Activated CD8-positive, alpha-beta memory T cell treated with anti-CD3 and anti-CD28 coated beads for 4 hours (primary cell): ENCODE data around the gene GPHA2.

Experiments used
- DNase-seq, 2 donors: peaks; one replicate each; pipeline ENCODE4 v3.0.0-alpha.2; 2020; ENCODE audit warnings: low read depth in 2 of 2

GPHA2 gene

GRCh38 chr11:64891215-64891848 is 44.4 kb downstream of the GPHA2 start:
- no peak for DNase-seq

- no peak for DNase-seq
Observed at GRCh38 chr11:64890522-64890939, 45.2 kb downstream of the GPHA2 start.

- DNase-seq, result no peak
Observed at GRCh38 chr11:64888729-64889511, 46.8 kb downstream of the GPHA2 start.

GRCh38 chr11:64888406-64888728 is 47.3 kb downstream of the GPHA2 start:
- DNase-seq, result no peak

GRCh38 chr11:64887757-64888405 is 47.8 kb downstream of the GPHA2 start:
- DNase-seq, result peak; percentile 63 to 74

- DNase-seq, result no peak
Observed at GRCh38 chr11:64887234-64887756, 48.4 kb downstream of the GPHA2 start.

GRCh38 chr11:64885367-64886286 is 50.1 kb downstream of the GPHA2 start:
- no peak for DNase-seq
